Stimulated activated CD8-positive, alpha-beta memory T cell treated with anti-CD3 and anti-CD28 coated beads, Interleukin-4, amount 100 ng/mL, for 24 hours (primary cell): ENCODE measurements around the gene FADD.
A peak's percentile ranks its signal among the peaks of the same experiment; 100 is the strongest.

Experiments
- DNase-seq: peaks from one replicate; pipeline ENCODE4 v3.0.0-alpha.2; 2020; ENCODE audit warnings: low read depth

FADD gene

GRCh38 chr11:70202920-70203750, at the start of gene FADD:
Gene FADD (plus strand): TSS chr11:70203296. CDS start chr11:70203460, 164 bp downstream.
- peak; percentile 85 for DNase-seq

GRCh38 chr11:70155386-70155785, 47.7 kb upstream of the FADD start:
- DNase-seq, result no peak

GRCh38 chr11:70156291-70157037, 46.6 kb upstream of the FADD start:
- DNase-seq, result no peak

GRCh38 chr11:70158201-70158600, 44.9 kb upstream of the FADD start:
- DNase-seq, result no peak

- no peak for DNase-seq
Measured at GRCh38 chr11:70158757-70159389, 44.2 kb upstream of the FADD start.

- no peak for DNase-seq
Measured at GRCh38 chr11:70159627-70160570, 43.2 kb upstream of the FADD start.

GRCh38 chr11:70161043-70161625, 42.0 kb upstream of the FADD start:
- no peak for DNase-seq

GRCh38 chr11:70164705-70165104, 38.4 kb upstream of the FADD start:
- DNase-seq, result no peak

- DNase-seq, result no peak
Measured at GRCh38 chr11:70167120-70167519, 36.0 kb upstream of the FADD start.

GRCh38 chr11:70167723-70168404, 35.2 kb upstream of the FADD start:
- no peak for DNase-seq

GRCh38 chr11:70168405-70168754, 34.7 kb upstream of the FADD start:
- DNase-seq, result no peak

- no peak for DNase-seq
Measured at GRCh38 chr11:70169127-70169526, 34.0 kb upstream of the FADD start.

GRCh38 chr11:70169632-70170031, 33.5 kb upstream of the FADD start:
- DNase-seq, result no peak

- DNase-seq, result no peak
Measured at GRCh38 chr11:70170596-70171210, 32.4 kb upstream of the FADD start.

GRCh38 chr11:70173018-70173417, 30.1 kb upstream of the FADD start:
- DNase-seq, result no peak

GRCh38 chr11:70174547-70175235, 28.4 kb upstream of the FADD start:
- no peak for DNase-seq

- no peak for DNase-seq
Measured at GRCh38 chr11:70175236-70175698, 27.8 kb upstream of the FADD start.

GRCh38 chr11:70176940-70177689, 26.0 kb upstream of the FADD start:
- peak; percentile 30 for DNase-seq

GRCh38 chr11:70180906-70181305, 22.2 kb upstream of the FADD start:
- DNase-seq, result no peak
